Panc1 (cell line): ENCODE data around the gene DENND6B. TPM values are rescaled to one million over a fixed set of nuclear protein-coding genes. Genes with fewer than 3 reads are reported as not detected.

Source experiments
- ATAC-seq: fragments of 200-7000 bp; cut with Tn5 transposase; 2 replicates; pipeline ENCODE4 v1.9.1; 2020; ENCODE audit warnings: mild to moderate bottlenecking, moderate library complexity
- BruUV-seq: library from RNA; stranded (reverse); fragments of 400-500 nt; replicated peaks from 2 replicates; lab custom pipeline; 2021; lab: Mats Ljungman, UMichigan
- CTCF ChIA-PET: fragments of 300-600 bp; sonication (Branson Sonifier 250); formaldehyde crosslinking; loops from one replicate; lab custom pipeline; 2022; ENCODE audit warnings: antibody characterized with exemption; lab: Charles Lee
- POLR2A ChIA-PET: fragments of 300-600 bp; sonication (Branson Sonifier 250); formaldehyde crosslinking; loops from one replicate; lab custom pipeline; 2022; ENCODE audit warnings: antibody characterized with exemption; lab: Charles Lee
- DNase-seq: peaks from one replicate; pipeline ENCODE4 v3.0.0-alpha.2; 2010; ENCODE audit warnings: low read depth, low spot score
- H3K27ac ChIP-seq: 2 replicates; pipeline ENCODE4 v1.5.1; 2011; ENCODE audit warnings: mild to moderate bottlenecking, low read length, inconsistent platforms
- H3K27me3 ChIP-seq: fragments of 200-500 bp; sonication (Bioruptor generic); 2 replicates; pipeline ENCODE4 v1.6.0; 2014; ENCODE audit warnings: low read length, inconsistent platforms; ENCODE audit not compliant: control insufficient read depth, insufficient read depth
- H3K36me3 ChIP-seq: fragments of 200-500 bp; sonication (Bioruptor generic); 2 replicates; pipeline ENCODE4 v1.5.1; 2014; ENCODE audit warnings: inconsistent platforms, mild to moderate bottlenecking, low read length, moderate library complexity; ENCODE audit not compliant: control insufficient read depth, insufficient read depth
- H3K4me1 ChIP-seq: 2 replicates; pipeline ENCODE4 v1.5.1; 2011; ENCODE audit warnings: inconsistent platforms, mild to moderate bottlenecking, low read length, moderate library complexity; ENCODE audit not compliant: control insufficient read depth, insufficient read depth
- H3K4me3 ChIP-seq, 2 experiments: 2 replicates each; pipeline ENCODE4 v1.5.1; 2011 to 2012; ENCODE audit warnings: low read depth in 2 of 2, low read length in 2 of 2, mild to moderate bottlenecking in 2 of 2, inconsistent platforms in 1 of 2, moderate library complexity in 1 of 2
- H3K9me3 ChIP-seq: fragments of 200-500 bp; sonication (Bioruptor generic); 2 replicates; pipeline ENCODE4 v1.5.1; 2014; ENCODE audit warnings: low read depth, mild to moderate bottlenecking, inconsistent platforms, low read length, moderate library complexity; ENCODE audit not compliant: control insufficient read depth, insufficient read depth
- POLR2AphosphoS5 ChIP-seq: IDR thresholded peaks from 2 replicates; pipeline ENCODE4 v1.6.1; 2012; ENCODE audit warnings: mild to moderate bottlenecking, low read depth, low read length, moderate library complexity
- REST ChIP-seq, 2 experiments: IDR thresholded peaks; 2 replicates each; pipeline ENCODE4 v1.6.1; 2011 to 2012; ENCODE audit warnings: low read depth in 2 of 2, control low read depth in 1 of 2, low read length in 1 of 2, mild to moderate bottlenecking in 1 of 2, moderate library complexity in 1 of 2; ENCODE audit not compliant: insufficient read depth in 1 of 2
- SIN3A ChIP-seq: IDR thresholded peaks from 2 replicates; pipeline ENCODE4 v1.6.1; 2012; ENCODE audit warnings: low read depth, mild to moderate bottlenecking, low read length, moderate library complexity, borderline replicate concordance; ENCODE audit not compliant: insufficient read depth
- TCF7L2 ChIP-seq: IDR thresholded peaks from 2 replicates; pipeline ENCODE4 v1.6.1; 2011; ENCODE audit warnings: mild to moderate bottlenecking, low read depth, low read length, inconsistent platforms
- in situ Hi-C: cut with HindIII; loops from 2 replicates; pipeline ENCODE4 v1.10.0; 2016; ENCODE audit warnings: low sequenced_read_pairs, low pct_unique_long_range_greater_than_20kb
- intact Hi-C: fragments of 100-400 bp; cut with micrococcal nuclease; formaldehyde crosslinking; loops from one replicate; pipeline ENCODE4 v1.10.0; 2022; ENCODE audit not compliant: unreplicated experiment
- total RNA-seq: library from RNA; stranded (reverse); gene quantifications from one replicate; pipeline ENCODE4 v1.2.1, GENCODE V29; 2021; ENCODE audit not compliant: unreplicated experiment
- TF ChIP-seq, protein P1 (sequence below): fragments of 450-650 bp; IDR thresholded peaks from 2 replicates; pipeline ENCODE4 v1.5.1; 2017; ENCODE audit warnings: mild to moderate bottlenecking

DENND6B gene
- total RNA-seq, 1 experiment from 2014 or later, result 5.8 TPM

DNA sequence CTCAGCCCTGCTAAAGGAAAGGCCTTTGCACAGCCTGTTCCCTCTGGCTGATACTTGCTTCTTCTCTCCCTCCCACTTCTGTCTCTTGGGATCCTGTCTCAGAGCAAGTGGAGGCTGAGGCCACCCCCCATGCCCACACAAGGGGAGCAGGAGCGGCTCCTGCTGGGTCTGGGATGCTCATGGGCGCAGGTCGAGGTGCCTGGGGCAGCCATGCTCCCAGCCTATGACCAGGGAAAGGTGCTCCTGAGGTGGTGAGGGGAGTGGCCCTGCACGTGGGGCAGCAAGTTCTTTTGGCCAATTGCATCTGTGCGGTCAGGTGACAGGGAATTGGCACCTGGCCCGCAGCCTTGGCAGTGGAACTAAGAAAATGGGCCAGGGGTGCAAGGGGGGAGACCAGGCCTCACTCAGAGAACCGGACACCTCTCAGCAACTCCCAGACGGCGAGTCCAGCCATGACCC, 58.1 kb downstream of the DENND6B start:
- in situ Hi-C loops, result no loop called here
- BruUV-seq, result no TSS peak
- H3K27ac ChIP-seq, result peak overlapping the region; percentile 86

DNA sequence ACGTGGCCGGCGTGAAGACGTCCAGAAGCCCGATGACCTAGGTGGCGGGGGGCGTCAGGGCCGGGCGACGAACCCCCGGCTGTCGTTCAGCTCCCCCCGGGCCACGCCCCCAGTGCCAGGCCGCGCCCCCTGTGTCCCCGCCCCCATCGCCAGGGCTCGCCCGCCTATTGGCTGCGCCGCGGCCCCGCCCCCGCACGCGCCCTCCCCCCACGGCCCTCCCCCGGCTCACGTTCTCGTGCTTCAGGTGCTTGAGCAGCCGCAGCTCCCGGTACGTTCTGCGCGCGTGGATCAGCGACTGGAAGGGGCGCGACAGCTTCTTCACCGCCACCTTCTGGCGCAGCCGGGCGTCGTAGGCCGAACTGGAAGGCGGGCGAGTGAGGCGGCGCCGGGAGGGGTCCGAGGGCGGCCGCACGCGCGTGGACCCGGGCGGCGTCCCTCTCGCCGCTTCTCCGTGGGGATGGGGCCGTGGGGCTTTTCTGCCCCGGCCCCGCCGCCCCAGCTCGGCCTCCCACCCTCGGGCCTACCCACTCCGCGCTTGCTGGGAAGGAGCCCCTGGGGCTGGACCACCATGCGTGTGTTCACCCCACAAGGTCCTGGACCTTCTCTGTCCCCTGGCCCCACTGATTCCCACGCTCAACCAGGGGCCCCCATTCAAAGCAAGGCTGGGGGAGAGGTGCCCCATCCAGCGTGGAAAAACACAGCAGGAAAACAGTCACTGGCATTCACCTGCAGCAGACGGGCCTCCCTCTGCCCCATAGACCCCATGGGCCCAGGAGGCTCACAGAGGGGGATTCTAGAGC, 59.0 kb downstream of the DENND6B start:
- DNase-seq, result no peak
- no peaks in the 10 kb centered on the region for H3K36me3 ChIP-seq
- peak overlapping the region; percentile 48; the same call in 1 of the 2 replicates for H3K27ac ChIP-seq
- in situ Hi-C loops (no loop called here), intact Hi-C loops (no loop called here)
- no peaks in the 10 kb centered on the region for H3K9me3 ChIP-seq
- BruUV-seq, result no TSS peak
- H3K4me1 ChIP-seq, result peaks cover 18% of the 10 kb centered on the region
- POLR2A ChIA-PET, result no interaction called here
- CTCF ChIA-PET, result no interaction called here
- H3K27me3 ChIP-seq, result no peaks in the 10 kb centered on the region
- no peak for ATAC-seq
- no peak overlapping the region; a peak in 1 of 4 replicates for H3K4me3 ChIP-seq
- TF ChIP-seq POLR2AphosphoS5 (no peak), SIN3A (no peak), REST (IDR thresholded peaks at IDR 0.05; ENCODE audit: insufficient read depth in 1 of 2, low read depth in 2 of 2, low read length in 1 of 2) (no peak)

More for the DNA sequence above, 58.1 kb downstream of the DENND6B start:
- TF ChIP-seq POLR2AphosphoS5, result no peak
- TF ChIP-seq, protein P1, sequence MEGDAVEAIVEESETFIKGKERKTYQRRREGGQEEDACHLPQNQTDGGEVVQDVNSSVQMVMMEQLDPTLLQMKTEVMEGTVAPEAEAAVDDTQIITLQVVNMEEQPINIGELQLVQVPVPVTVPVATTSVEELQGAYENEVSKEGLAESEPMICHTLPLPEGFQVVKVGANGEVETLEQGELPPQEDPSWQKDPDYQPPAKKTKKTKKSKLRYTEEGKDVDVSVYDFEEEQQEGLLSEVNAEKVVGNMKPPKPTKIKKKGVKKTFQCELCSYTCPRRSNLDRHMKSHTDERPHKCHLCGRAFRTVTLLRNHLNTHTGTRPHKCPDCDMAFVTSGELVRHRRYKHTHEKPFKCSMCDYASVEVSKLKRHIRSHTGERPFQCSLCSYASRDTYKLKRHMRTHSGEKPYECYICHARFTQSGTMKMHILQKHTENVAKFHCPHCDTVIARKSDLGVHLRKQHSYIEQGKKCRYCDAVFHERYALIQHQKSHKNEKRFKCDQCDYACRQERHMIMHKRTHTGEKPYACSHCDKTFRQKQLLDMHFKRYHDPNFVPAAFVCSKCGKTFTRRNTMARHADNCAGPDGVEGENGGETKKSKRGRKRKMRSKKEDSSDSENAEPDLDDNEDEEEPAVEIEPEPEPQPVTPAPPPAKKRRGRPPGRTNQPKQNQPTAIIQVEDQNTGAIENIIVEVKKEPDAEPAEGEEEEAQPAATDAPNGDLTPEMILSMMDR, result no peak
- TF ChIP-seq REST (IDR thresholded peaks at IDR 0.05; ENCODE audit: insufficient read depth in 1 of 2, low read depth in 2 of 2, low read length in 1 of 2), result no peak
- no peak for TF ChIP-seq SIN3A
- TF ChIP-seq TCF7L2, result no peak
- peaks cover 12% of the 10 kb centered on the region for H3K4me1 ChIP-seq
- DNase-seq, result no peak
- no peaks in the 10 kb centered on the region for H3K36me3 ChIP-seq
- no peak for ATAC-seq
- ChIA-PET CTCF (no interaction called here), POLR2A (no interaction called here)
- no peaks in the 10 kb centered on the region for H3K9me3 ChIP-seq
- intact Hi-C loops, result no loop called here
- no peaks in the 10 kb centered on the region for H3K27me3 ChIP-seq
- peak overlapping the region in 1 of 2 experiments; percentile 65; a peak in 3 of 4 replicates for H3K4me3 ChIP-seq
